Endothelial cell (in vitro differentiated cells): ENCODE results near the gene STH. TPM values are rescaled to one million over a fixed set of nuclear protein-coding genes. Genes with fewer than 3 reads are reported as not detected.

Experiments
- DNase-seq: peaks from one replicate; pipeline ENCODE4 v3.0.0; 2021; ENCODE audit warnings: low spot score
- H3K27ac Mint-ChIP-seq: one replicate; pipeline ENCODE4 v1.8.0; 2021; ENCODE audit warnings: mixed read lengths, inconsistent platforms; ENCODE audit not compliant: unreplicated experiment
- H3K27me3 Mint-ChIP-seq: one replicate; pipeline ENCODE4 v1.8.0; 2021; ENCODE audit warnings: mild to moderate bottlenecking, moderate library complexity, mixed read lengths, inconsistent platforms; ENCODE audit not compliant: unreplicated experiment
- H3K36me3 Mint-ChIP-seq: one replicate; pipeline ENCODE4 v1.8.0; 2021; ENCODE audit warnings: mild to moderate bottlenecking, low read depth, mixed read lengths, inconsistent platforms; ENCODE audit not compliant: unreplicated experiment
- H3K4me1 Mint-ChIP-seq: one replicate; pipeline ENCODE4 v1.8.0; 2021; ENCODE audit warnings: mild to moderate bottlenecking, mixed read lengths, inconsistent platforms; ENCODE audit not compliant: unreplicated experiment
- H3K4me3 Mint-ChIP-seq: one replicate; pipeline ENCODE4 v1.8.0; 2021; ENCODE audit warnings: mild to moderate bottlenecking, mixed read lengths, inconsistent platforms; ENCODE audit not compliant: unreplicated experiment
- H3K9me3 Mint-ChIP-seq: one replicate; pipeline ENCODE4 v1.8.0; 2021; ENCODE audit warnings: mixed read lengths, inconsistent platforms; ENCODE audit not compliant: unreplicated experiment
- CTCF ChIP-seq: fragments of 200-600 bp; sonication (generic); IDR thresholded peaks from one replicate; pipeline ENCODE4 v1.5.0; 2021; ENCODE audit warnings: antibody characterized with exemption; ENCODE audit not compliant: unreplicated experiment
- total RNA-seq: library from RNA; stranded (reverse); fragmentation: NEBNext Ultra II Directional; extraction: Animal tissue kit (Norgen Biotek cat#: 25700); gene quantifications from one replicate; pipeline ENCODE4 v1.2.1, GENCODE V29; 2021; ENCODE audit not compliant: unreplicated experiment

The STH gene
- total RNA-seq, 1 donor from 2014 or later: not detected

GRCh38 chr17:46030752-46031151, 31.7 kb downstream of the STH start:
- Mint-ChIP-seq H3K27me3 (peaks cover 1% of the 10 kb centered on the region), H3K36me3 (peaks cover 60% of the 10 kb centered on the region), H3K4me1 (peaks cover 24% of the 10 kb centered on the region), H3K4me3 (peak overlapping the region; percentile 62), H3K27ac (peak overlapping the region; percentile 83), H3K9me3 (no peaks in the 10 kb centered on the region)
- no peak for DNase-seq
- TF ChIP-seq CTCF: no peak

GRCh38 chr17:46031440-46031839, 32.4 kb downstream of the STH start:
- no peak for DNase-seq
- peak overlapping the region; percentile 50 for H3K4me3 Mint-ChIP-seq
- H3K9me3 Mint-ChIP-seq: no peaks in the 10 kb centered on the region
- peaks cover 1% of the 10 kb centered on the region for H3K27me3 Mint-ChIP-seq
- H3K27ac Mint-ChIP-seq: no peak overlapping the region
- no peak for TF ChIP-seq CTCF
- peaks cover 24% of the 10 kb centered on the region for H3K4me1 Mint-ChIP-seq
- peaks cover 66% of the 10 kb centered on the region for H3K36me3 Mint-ChIP-seq

- Mint-ChIP-seq H3K4me1 (peaks cover 24% of the 10 kb centered on the region), H3K27me3 (peaks cover 1% of the 10 kb centered on the region), H3K36me3 (peaks cover 66% of the 10 kb centered on the region), H3K4me3 (peak overlapping the region; percentile 62), H3K27ac (no peak overlapping the region), H3K9me3 (no peaks in the 10 kb centered on the region)
- no peak for DNase-seq
- no peak for TF ChIP-seq CTCF
Observed at GRCh38 chr17:46031920-46032319, 32.9 kb downstream of the STH start.

- no peak for DNase-seq
- TF ChIP-seq CTCF: no peak
- peak overlapping the region; percentile 62 for H3K4me3 Mint-ChIP-seq
- H3K4me1 Mint-ChIP-seq: peaks cover 24% of the 10 kb centered on the region
- H3K27me3 Mint-ChIP-seq: peaks cover 2% of the 10 kb centered on the region
- peak overlapping the region; percentile 80 for H3K27ac Mint-ChIP-seq
- H3K9me3 Mint-ChIP-seq: no peaks in the 10 kb centered on the region
- peaks cover 73% of the 10 kb centered on the region for H3K36me3 Mint-ChIP-seq
Observed at GRCh38 chr17:46032909-46033308, 33.9 kb downstream of the STH start.

GRCh38 chr17:46033392-46033791, 34.3 kb downstream of the STH start:
- DNase-seq: no peak
- Mint-ChIP-seq H3K4me1 (peaks cover 20% of the 10 kb centered on the region), H3K36me3 (peaks cover 73% of the 10 kb centered on the region), H3K9me3 (no peaks in the 10 kb centered on the region), H3K27me3 (peaks cover 3% of the 10 kb centered on the region), H3K27ac (peak overlapping the region; percentile 80), H3K4me3 (peak overlapping the region; percentile 12)
- TF ChIP-seq CTCF: no peak
